DMS153 (cell line): ENCODE measurements around the gene RCE1.
"Not testable (repeated sequence)": the region's sequence is repeated elsewhere in the genome, so short reads cannot be mapped to it uniquely, and the experiment has no call there.

Experiments
- DNase-seq: peaks from one replicate; lab custom pipeline; 2025; lab: John Stamatoyannopoulos, UW

Gene RCE1

GRCh38 chr11:66842896-66843775 is at the start of gene RCE1:
TSS of gene RCE1 (plus strand) at chr11:66843441. CDS start at chr11:66843456, 15 bp downstream.
- peak; percentile 78 for DNase-seq

- DNase-seq, result not testable (repeated sequence)
These were observed 43.4 kb upstream of the RCE1 start for GRCh38 chr11:66799815-66800214.

- DNase-seq, result no peak
These were observed 42.4 kb upstream of the RCE1 start for GRCh38 chr11:66800720-66801428.

GRCh38 chr11:66809592-66809991 is 33.6 kb upstream of the RCE1 start:
- no peak for DNase-seq

- DNase-seq, result no peak
These were observed 32.6 kb upstream of the RCE1 start for GRCh38 chr11:66810576-66811185.

- DNase-seq, result no peak
These were observed 28.6 kb upstream of the RCE1 start for GRCh38 chr11:66814678-66815077.

GRCh38 chr11:66815646-66816045 is 27.6 kb upstream of the RCE1 start:
- no peak for DNase-seq

GRCh38 chr11:66818231-66818955 is 24.8 kb upstream of the RCE1 start:
- DNase-seq, result no peak

GRCh38 chr11:66820381-66820780 is 22.9 kb upstream of the RCE1 start:
- no peak for DNase-seq

GRCh38 chr11:66820901-66821300 is 22.3 kb upstream of the RCE1 start:
- no peak for DNase-seq

GRCh38 chr11:66823700-66824099 is 19.5 kb upstream of the RCE1 start:
- no peak for DNase-seq

GRCh38 chr11:66824573-66824972 is 18.7 kb upstream of the RCE1 start:
- DNase-seq, result not testable (repeated sequence)

GRCh38 chr11:66834539-66834845 is 8.7 kb upstream of the RCE1 start:
- no peak for DNase-seq

GRCh38 chr11:66834943-66835342 is 8.3 kb upstream of the RCE1 start:
- no peak for DNase-seq

- DNase-seq, result no peak
These were observed 7.4 kb upstream of the RCE1 start for GRCh38 chr11:66835768-66836405.

GRCh38 chr11:66840317-66841091 is 2.7 kb upstream of the RCE1 start:
- no peak for DNase-seq

GRCh38 chr11:66841861-66842260 is 1.4 kb upstream of the RCE1 start:
- no peak for DNase-seq

- DNase-seq, result no peak
These were observed 743 bp upstream of the RCE1 start for GRCh38 chr11:66842501-66842895.

GRCh38 chr11:66843776-66844495 is 695 bp downstream of the RCE1 start:
- no peak for DNase-seq

GRCh38 chr11:66844496-66845142 is 1.4 kb downstream of the RCE1 start:
- DNase-seq, result no peak
